H1 (cell line): ENCODE measurements around the gene FAM221B. TPM values are rescaled to one million over a fixed set of nuclear protein-coding genes. Genes with fewer than 3 reads are reported as not detected.

Source experiments
- HDAC6 ChIP-seq: IDR thresholded peaks from one replicate; pipeline ENCODE4 v1.7.1; 2012; ENCODE audit warnings: low read depth, mild to moderate bottlenecking, inconsistent platforms, low read length, moderate library complexity
- POLR2AphosphoS5 ChIP-seq: IDR thresholded peaks from 2 replicates; pipeline ENCODE4 v1.6.1; 2011; ENCODE audit warnings: low read depth, low read length
- RAD21 ChIP-seq, 2 experiments: IDR thresholded peaks in 1 of 2; conservative IDR thresholded peaks in 1 of 2; 2 replicates each; pipeline ENCODE4 v1.6.1; 2011; ENCODE audit warnings: low read depth in 2 of 2, low read length in 2 of 2, improper control_type of control experiment in 1 of 2, inconsistent platforms in 1 of 2, mild to moderate bottlenecking in 1 of 2, moderate library complexity in 1 of 2
- RBBP5 ChIP-seq: IDR thresholded peaks from 2 replicates; pipeline ENCODE4 v1.7.1; 2012; ENCODE audit warnings: low read depth, mild to moderate bottlenecking, inconsistent platforms, low read length, moderate library complexity, borderline replicate concordance
- SP2 ChIP-seq: IDR thresholded peaks from 2 replicates; pipeline ENCODE4 v1.6.1; 2012; ENCODE audit warnings: mild to moderate bottlenecking, low read length, inconsistent platforms
- polyA plus RNA-seq, 7 experiments: library from polyadenylated mRNA; depleted of rRNA in 3 of 7; stranded (reverse) in 5 of 7; unstranded in 2 of 7; fragments of >200 nt in 5 of 7; fragments of 200-250 nt in 2 of 7; gene quantifications; 1 replicate in 5 of 7; 2 replicates in 1 of 7; 4 replicates in 1 of 7; pipeline versions ENCODE4 v1.2.1 to v1.2.3, GENCODE V29; 2011 to 2013; ENCODE audit warnings: missing spikeins in 2 of 7, mixed read lengths in 2 of 7
- total RNA-seq: library from RNA; stranded (reverse); fragmentation: NEBNext Ultra II Directional; extraction: Animal tissue kit (Norgen Biotek cat#: 25700); gene quantifications from 2 replicates; pipeline ENCODE4 v1.2.1, GENCODE V29; 2021

FAM221B gene
- total and polyA plus RNA-seq, 2 of the 8 experiments (the other 6 are each of a cell fraction or from before 2014, with no cell fraction given), result not detected

GRCh38 chr9:35856206-35856605 is 27.7 kb upstream of the FAM221B start (continued):
- TF ChIP-seq HDAC6 (no peak), SP2 (no peak), RAD21 (IDR thresholded peaks at IDR 0.05 in 1 of 2, conservative IDR thresholded peaks at IDR 0.05 in 1 of 2; ENCODE audit: low read depth in 2 of 2, low read length in 2 of 2) (no peak), RBBP5 (no peak), POLR2AphosphoS5 (no peak)
